Right ventricle myocardium inferior (tissue), 1 donor: Measurements from ENCODE around the gene UXT. TPM values are rescaled to one million over a fixed set of nuclear protein-coding genes. Genes with fewer than 3 reads are reported as not detected.

Experiments used
- total RNA-seq: library from RNA; stranded (reverse); fragmentation: NEBNext Ultra II Directional; extraction: Animal tissue kit (Norgen Biotek cat#: 25700); gene quantifications from one replicate; pipeline ENCODE4 v1.2.1, GENCODE V29; 2021
- donor health status: DM: no; HTN: yes; CAD: no; lungs with severe emphysema.

UXT gene
- total RNA-seq, 1 donor from 2014 or later: 86.4 TPM

Other genes with a start within 250 kb of the UXT start
- gene ZNF41, start 176.0 kb downstream of the UXT start, total RNA-seq: 13.1 TPM
- gene ARAF, start 98.0 kb downstream of the UXT start, total RNA-seq: 76.5 TPM
- gene TIMP1, start 76.7 kb downstream of the UXT start, total RNA-seq: 112 TPM
- gene SYN1, start 39.3 kb downstream of the UXT start, total RNA-seq: 11.1 TPM
- 3.7 TPM for gene CFP, start 29.2 kb downstream of the UXT start, total RNA-seq
- 19.3 TPM for gene ELK1, start 8.6 kb downstream of the UXT start, total RNA-seq
- 5.0 TPM for gene ZNF81, start 177.7 kb upstream of the UXT start, total RNA-seq